HL-60 (cell line): ENCODE results near the gene GYG2.

Source experiments
- DNase-seq, 2 experiments: peaks; one replicate each; pipeline ENCODE4 v3.0.0-alpha.2; 2010 to 2020; ENCODE audit warnings: low read depth in 1 of 2, low spot score in 1 of 2
- H3K27ac ChIP-seq: fragments of 250-450 bp; sonication (Bioruptor Pico); replicated peaks from 2 replicates; pipeline ENCODE4 v1.5.1; 2020; ENCODE audit warnings: mild to moderate bottlenecking, moderate library complexity
- H3K27me3 ChIP-seq: fragments of 250-450 bp; sonication (Bioruptor Pico); 2 replicates; pipeline ENCODE4 v1.5.1; 2021; ENCODE audit warnings: mild to moderate bottlenecking, moderate library complexity; ENCODE audit not compliant: insufficient read depth, poor library complexity, severe bottlenecking
- H3K4me3 ChIP-seq: replicated peaks from 2 replicates; pipeline ENCODE4 v1.5.1; 2011; ENCODE audit warnings: mild to moderate bottlenecking, control low read depth, low read length; ENCODE audit not compliant: insufficient read depth
- GABPA ChIP-seq: IDR thresholded peaks from 2 replicates; pipeline ENCODE4 v1.6.1; 2012; ENCODE audit warnings: low read depth
- POLR2AphosphoS5 ChIP-seq: IDR thresholded peaks from 2 replicates; pipeline ENCODE4 v1.6.1; 2012; ENCODE audit warnings: low read depth
- SPI1 ChIP-seq: IDR thresholded peaks from 2 replicates; pipeline ENCODE4 v1.6.1; 2012; ENCODE audit warnings: low read depth, mild to moderate bottlenecking, borderline replicate concordance
- TF ChIP-seq, protein P1 (sequence below): IDR thresholded peaks from one replicate; pipeline ENCODE4 v1.5.1; 2011; ENCODE audit warnings: low read length, control low read depth, inconsistent platforms; ENCODE audit not compliant: insufficient read depth
- TF ChIP-seq, protein P2 (sequence below): IDR thresholded peaks from 2 replicates; pipeline ENCODE4 v1.6.1; 2012; ENCODE audit warnings: low read depth; ENCODE audit not compliant: insufficient replicate concordance

GYG2 gene

DNA sequence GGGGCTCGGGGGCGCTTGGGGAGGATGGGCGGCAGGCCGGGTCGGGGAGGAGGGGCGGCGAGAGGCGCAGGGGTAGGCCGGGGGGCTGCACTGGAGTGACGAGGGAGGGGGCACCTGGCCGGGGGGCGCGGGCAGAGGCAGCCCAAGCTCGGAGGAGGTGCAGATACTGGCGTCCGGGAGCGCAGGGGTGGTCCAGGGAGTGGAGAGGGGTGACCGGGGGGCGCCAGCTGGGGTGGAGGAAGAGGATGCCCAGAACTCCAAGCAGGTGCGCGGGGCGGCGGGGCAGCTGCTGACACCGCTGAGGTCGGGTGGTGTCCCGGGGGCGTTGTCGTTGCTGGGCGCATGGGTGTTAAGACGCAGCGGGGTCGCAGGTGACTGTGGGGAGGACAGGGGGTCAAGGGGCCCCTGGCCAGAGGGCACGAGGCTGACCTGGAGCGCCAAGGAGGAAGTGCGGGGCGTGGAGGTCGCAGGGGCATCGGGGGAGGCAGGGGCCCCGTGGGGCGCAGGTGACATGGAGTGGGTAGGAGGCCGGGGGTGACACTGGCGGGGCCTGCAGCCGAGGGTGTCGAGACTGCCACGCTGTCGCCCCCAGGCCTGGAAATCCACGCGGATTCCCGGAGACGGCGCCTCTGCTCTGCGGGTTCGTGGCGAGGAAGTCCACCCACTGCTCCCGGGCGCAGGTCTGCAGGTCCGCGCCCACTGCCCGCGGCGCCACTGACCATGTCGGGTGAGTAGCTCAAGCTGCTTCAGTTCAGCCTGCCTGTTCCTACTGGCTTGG, 928 bp downstream of the GYG2 start:
- TF ChIP-seq, protein P1, sequence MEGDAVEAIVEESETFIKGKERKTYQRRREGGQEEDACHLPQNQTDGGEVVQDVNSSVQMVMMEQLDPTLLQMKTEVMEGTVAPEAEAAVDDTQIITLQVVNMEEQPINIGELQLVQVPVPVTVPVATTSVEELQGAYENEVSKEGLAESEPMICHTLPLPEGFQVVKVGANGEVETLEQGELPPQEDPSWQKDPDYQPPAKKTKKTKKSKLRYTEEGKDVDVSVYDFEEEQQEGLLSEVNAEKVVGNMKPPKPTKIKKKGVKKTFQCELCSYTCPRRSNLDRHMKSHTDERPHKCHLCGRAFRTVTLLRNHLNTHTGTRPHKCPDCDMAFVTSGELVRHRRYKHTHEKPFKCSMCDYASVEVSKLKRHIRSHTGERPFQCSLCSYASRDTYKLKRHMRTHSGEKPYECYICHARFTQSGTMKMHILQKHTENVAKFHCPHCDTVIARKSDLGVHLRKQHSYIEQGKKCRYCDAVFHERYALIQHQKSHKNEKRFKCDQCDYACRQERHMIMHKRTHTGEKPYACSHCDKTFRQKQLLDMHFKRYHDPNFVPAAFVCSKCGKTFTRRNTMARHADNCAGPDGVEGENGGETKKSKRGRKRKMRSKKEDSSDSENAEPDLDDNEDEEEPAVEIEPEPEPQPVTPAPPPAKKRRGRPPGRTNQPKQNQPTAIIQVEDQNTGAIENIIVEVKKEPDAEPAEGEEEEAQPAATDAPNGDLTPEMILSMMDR: no peak
- TF ChIP-seq, protein P2, sequence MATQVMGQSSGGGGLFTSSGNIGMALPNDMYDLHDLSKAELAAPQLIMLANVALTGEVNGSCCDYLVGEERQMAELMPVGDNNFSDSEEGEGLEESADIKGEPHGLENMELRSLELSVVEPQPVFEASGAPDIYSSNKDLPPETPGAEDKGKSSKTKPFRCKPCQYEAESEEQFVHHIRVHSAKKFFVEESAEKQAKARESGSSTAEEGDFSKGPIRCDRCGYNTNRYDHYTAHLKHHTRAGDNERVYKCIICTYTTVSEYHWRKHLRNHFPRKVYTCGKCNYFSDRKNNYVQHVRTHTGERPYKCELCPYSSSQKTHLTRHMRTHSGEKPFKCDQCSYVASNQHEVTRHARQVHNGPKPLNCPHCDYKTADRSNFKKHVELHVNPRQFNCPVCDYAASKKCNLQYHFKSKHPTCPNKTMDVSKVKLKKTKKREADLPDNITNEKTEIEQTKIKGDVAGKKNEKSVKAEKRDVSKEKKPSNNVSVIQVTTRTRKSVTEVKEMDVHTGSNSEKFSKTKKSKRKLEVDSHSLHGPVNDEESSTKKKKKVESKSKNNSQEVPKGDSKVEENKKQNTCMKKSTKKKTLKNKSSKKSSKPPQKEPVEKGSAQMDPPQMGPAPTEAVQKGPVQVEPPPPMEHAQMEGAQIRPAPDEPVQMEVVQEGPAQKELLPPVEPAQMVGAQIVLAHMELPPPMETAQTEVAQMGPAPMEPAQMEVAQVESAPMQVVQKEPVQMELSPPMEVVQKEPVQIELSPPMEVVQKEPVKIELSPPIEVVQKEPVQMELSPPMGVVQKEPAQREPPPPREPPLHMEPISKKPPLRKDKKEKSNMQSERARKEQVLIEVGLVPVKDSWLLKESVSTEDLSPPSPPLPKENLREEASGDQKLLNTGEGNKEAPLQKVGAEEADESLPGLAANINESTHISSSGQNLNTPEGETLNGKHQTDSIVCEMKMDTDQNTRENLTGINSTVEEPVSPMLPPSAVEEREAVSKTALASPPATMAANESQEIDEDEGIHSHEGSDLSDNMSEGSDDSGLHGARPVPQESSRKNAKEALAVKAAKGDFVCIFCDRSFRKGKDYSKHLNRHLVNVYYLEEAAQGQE: no peak
- TF ChIP-seq GABPA (no peak), POLR2AphosphoS5 (no peak), SPI1 (no peak)
- no peak for DNase-seq
- Histone ChIP-seq H3K4me3 (no peak overlapping the region), H3K27ac (no peak overlapping the region), H3K27me3 (peaks cover 13% of the 10 kb centered on the region)

DNA sequence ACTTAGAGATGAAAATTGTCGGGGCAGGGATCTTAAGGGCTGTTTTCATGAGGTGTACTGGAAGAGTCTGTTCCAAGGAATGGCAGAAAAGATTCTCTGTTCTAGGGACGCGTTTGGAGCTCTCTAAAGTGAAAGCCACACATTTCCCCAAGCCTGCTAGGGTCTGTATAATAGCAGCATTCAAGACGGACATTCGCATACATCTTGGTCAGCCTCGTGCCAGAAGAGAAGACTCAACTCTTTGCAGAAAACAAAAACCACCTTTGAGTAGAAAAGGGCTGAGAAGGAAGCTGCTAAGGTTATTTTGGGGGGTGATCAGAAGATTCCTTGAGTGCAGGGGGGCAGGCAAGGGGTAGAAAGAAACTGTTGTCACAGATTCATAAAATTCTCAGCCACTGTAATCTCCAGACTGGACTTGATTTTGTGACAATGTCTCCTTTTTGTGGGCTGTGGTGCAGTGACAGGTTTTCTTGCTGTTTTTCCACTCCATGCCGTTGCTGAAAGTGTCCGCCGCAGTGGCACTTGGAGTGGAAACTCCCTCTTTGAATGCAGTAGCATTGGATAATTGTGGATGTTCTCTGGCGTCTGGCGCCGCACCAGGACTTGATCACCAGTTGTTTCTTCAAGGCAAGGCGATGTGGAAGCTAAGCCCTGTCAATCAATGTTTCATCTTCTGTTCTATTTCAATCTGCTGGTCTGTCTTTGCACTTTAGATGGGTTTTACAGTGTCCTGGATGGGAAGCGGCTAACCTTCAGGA, 2.9 kb downstream of the GYG2 start:
- Histone ChIP-seq H3K4me3 (no peak overlapping the region), H3K27ac (no peak overlapping the region), H3K27me3 (peaks cover 13% of the 10 kb centered on the region)
- TF ChIP-seq GABPA: no peak
- TF ChIP-seq SPI1: no peak
- TF ChIP-seq, protein P2: no peak
- TF ChIP-seq, protein P1: no peak
- no peak for TF ChIP-seq POLR2AphosphoS5
- no peak for DNase-seq

DNA sequence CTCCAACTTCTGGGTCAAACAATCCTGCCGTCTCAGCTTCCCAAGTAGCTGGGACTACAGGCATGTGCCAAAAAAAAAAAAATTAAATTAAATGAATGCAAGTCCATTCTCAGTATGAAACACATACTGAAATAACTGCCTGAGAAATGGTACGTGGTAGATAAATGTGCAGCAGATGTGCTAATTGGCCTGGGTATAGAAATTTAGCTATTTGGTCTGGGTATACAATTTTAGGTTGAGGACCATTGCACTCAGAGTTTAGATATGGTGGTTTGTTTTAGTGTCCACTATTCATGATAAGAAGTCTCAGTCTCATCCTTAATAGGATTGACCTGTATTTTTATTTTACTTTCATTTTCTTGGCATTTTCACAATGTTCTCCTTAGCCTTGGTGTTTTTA, 9.2 kb downstream of the GYG2 start:
- no peaks in the 10 kb centered on the region for H3K27me3 ChIP-seq
- TF ChIP-seq, protein P1: no peak
- TF ChIP-seq SPI1 (no peak), GABPA (no peak), POLR2AphosphoS5 (no peak)
- TF ChIP-seq, protein P2: no peak
- DNase-seq: no peak
- no peak overlapping the region for H3K4me3 ChIP-seq
- H3K27ac ChIP-seq: no peak overlapping the region
